Measurements from ENCODE around the gene COL1A2.

Gene COL1A2

GRCh38 chr7:94472608-94473007 lies 77.9 kb downstream of the COL1A2 start:
- no peaks in the 10 kb centered on the region for H3K9me3 Mint-ChIP-seq
- no peak for DNase-seq (ENCODE audit: low spot score)
- H3K27ac Mint-ChIP-seq, result no peak overlapping the region

DNA sequence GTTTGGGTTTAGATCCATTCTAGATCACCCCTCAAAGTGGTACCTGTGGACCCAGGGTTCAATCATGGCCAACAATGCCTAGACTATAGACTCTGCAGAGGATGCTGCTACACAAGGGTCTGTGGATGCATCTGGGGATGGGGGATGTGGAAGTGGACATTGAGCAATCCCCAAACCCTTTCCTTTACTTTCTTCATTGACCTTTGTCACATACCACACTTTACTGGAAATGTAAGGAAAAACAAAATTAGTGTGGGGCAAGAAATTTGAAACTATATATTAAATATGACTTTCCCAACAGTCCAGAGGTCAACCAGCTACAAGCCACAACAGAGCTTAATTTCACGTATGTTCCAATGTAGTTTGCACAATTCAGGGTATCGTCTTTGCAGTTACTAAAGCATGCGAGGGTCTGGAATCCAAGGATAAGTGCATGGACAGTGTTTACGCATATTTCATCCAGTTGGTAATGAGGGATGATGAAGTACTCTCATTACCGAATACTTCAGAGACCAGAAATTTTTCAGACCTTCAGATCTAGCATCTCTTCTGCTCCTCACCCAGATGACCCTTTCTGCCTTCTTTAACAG lies 81.7 kb downstream of the COL1A2 start:
- Mint-ChIP-seq H3K27me3 (ENCODE audit: low read depth) (peaks cover 17% of the 10 kb centered on the region), H3K27ac (no peak overlapping the region), H3K4me1 (ENCODE audit: low read depth) (no peaks in the 10 kb centered on the region), H3K36me3 (ENCODE audit: low read depth) (no peaks in the 10 kb centered on the region), H3K9me3 (no peaks in the 10 kb centered on the region), H3K4me3 (no peak overlapping the region)
- DNase-seq (ENCODE audit: low spot score), result no peak

More at GRCh38 chr7:94472608-94473007, 77.9 kb downstream of the COL1A2 start:
- Mint-ChIP-seq H3K27me3 (ENCODE audit: low read depth) (peaks cover 17% of the 10 kb centered on the region), H3K4me3 (no peak overlapping the region), H3K4me1 (ENCODE audit: low read depth) (no peaks in the 10 kb centered on the region), H3K36me3 (ENCODE audit: low read depth) (no peaks in the 10 kb centered on the region)

DNA sequence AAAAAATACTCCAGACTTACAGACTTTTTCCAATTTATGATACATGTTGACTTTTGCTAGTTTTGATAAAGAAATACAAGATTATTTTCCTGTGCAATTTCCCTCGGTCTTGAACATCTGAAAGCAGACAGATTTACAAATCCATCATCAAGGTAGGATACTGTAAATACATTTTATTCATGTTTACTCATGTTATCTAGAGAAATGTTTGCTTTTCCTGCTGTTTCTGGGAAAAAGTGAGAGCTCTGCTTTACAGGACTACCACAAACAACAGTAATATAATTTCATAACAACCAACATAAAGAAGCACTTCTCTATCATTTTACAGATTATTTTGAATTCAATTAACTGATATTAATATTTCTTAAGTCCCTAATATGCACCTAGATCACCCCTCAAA lies 83.2 kb downstream of the COL1A2 start:
- Mint-ChIP-seq H3K4me1 (ENCODE audit: low read depth) (no peaks in the 10 kb centered on the region), H3K36me3 (ENCODE audit: low read depth) (no peaks in the 10 kb centered on the region), H3K4me3 (no peak overlapping the region), H3K27me3 (ENCODE audit: low read depth) (peaks cover 17% of the 10 kb centered on the region), H3K9me3 (no peaks in the 10 kb centered on the region), H3K27ac (no peak overlapping the region)
- DNase-seq (ENCODE audit: low spot score), result no peak

DNA sequence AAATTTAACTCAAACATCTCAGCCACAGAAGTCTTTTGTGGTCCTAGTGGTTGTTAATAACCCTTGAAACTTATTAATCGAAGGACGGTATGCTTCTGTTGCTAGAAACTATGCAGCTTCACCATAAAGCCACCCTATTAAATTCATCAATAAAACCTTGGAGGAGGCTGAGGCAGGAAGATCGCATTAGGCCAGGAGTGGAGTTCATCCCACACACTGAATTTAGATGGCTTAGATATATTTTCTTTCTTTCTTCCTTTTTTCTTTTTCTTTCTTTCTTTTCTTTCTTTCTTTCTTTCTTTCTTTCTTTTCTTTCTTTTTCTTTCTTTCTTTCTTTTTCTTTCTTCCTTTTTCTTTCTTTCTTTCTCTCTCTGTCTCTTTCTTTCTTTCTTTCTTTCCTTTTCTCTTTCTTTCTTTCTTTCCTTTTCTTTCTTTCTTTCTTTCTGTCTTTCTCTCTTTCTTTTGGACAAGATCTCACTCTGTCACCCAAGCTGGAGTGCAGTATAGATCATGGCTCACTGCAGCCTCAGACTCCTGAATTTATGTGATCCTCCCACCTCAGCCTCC lies 84.0 kb downstream of the COL1A2 start:
- no peaks in the 10 kb centered on the region for H3K4me1 Mint-ChIP-seq (ENCODE audit: low read depth)
- H3K4me3 Mint-ChIP-seq, result no peak overlapping the region
- no peaks in the 10 kb centered on the region for H3K36me3 Mint-ChIP-seq (ENCODE audit: low read depth)
- no peak overlapping the region for H3K27ac Mint-ChIP-seq
- no peaks in the 10 kb centered on the region for H3K9me3 Mint-ChIP-seq
- peaks cover 14% of the 10 kb centered on the region for H3K27me3 Mint-ChIP-seq (ENCODE audit: low read depth)
- no peak for DNase-seq (ENCODE audit: low spot score)

All from T-helper 2 cell treated with Interferon-gamma antibody and Interleukin-4, amounts not matched to agents 5 μg/mL and 100 μg/mL, for 36 hours (primary cell).